Activated T-helper 1 cell treated with anti-CD3 and anti-CD28 coated beads, Interleukin-12 subunit alpha, Interleukin-12 subunit beta, Interleukin-2, Interleukin-4 antibody, amounts not matched to agents 30 ng/mL and 10 ng/mL and 1 ng/mL, durations not matched to agents 14 hours and 24 hours and 36 hours (primary cell): ENCODE data around the gene OR6V1. TPM values are rescaled to one million over a fixed set of nuclear protein-coding genes. Genes with fewer than 3 reads are reported as not detected.

ENCODE experiments used
- DNase-seq: peaks from one replicate; pipeline ENCODE4 v3.0.0; 2021; ENCODE audit warnings: low spot score
- H3K27ac Mint-ChIP-seq: one replicate; pipeline ENCODE4 v1.8.0; 2021; ENCODE audit warnings: mild to moderate bottlenecking, mixed read lengths
- H3K27me3 Mint-ChIP-seq: one replicate; pipeline ENCODE4 v1.8.0; 2022; ENCODE audit warnings: mild to moderate bottlenecking, moderate library complexity, mixed read lengths; ENCODE audit not compliant: insufficient read depth
- H3K36me3 Mint-ChIP-seq: one replicate; pipeline ENCODE4 v1.8.0; 2021; ENCODE audit warnings: low read depth, mixed read lengths
- H3K4me1 Mint-ChIP-seq: one replicate; pipeline ENCODE4 v1.8.0; 2021; ENCODE audit warnings: low read depth, mixed read lengths
- H3K4me3 Mint-ChIP-seq: one replicate; pipeline ENCODE4 v1.8.0; 2021; ENCODE audit warnings: mild to moderate bottlenecking, moderate library complexity, mixed read lengths
- H3K9me3 Mint-ChIP-seq: one replicate; pipeline ENCODE4 v1.8.0; 2021; ENCODE audit warnings: mixed read lengths
- intact Hi-C: fragments of 100-400 bp; cut with micrococcal nuclease; formaldehyde crosslinking; loops from one replicate; pipeline ENCODE4 v1.15.1; 2024
- total RNA-seq: library from RNA; stranded (reverse); gene quantifications from 2 replicates; pipeline ENCODE4 v1.2.3, GENCODE V29; 2022

OR6V1 gene, protein sequence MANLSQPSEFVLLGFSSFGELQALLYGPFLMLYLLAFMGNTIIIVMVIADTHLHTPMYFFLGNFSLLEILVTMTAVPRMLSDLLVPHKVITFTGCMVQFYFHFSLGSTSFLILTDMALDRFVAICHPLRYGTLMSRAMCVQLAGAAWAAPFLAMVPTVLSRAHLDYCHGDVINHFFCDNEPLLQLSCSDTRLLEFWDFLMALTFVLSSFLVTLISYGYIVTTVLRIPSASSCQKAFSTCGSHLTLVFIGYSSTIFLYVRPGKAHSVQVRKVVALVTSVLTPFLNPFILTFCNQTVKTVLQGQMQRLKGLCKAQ
- not detected in 2 replicates for total RNA-seq

DNA sequence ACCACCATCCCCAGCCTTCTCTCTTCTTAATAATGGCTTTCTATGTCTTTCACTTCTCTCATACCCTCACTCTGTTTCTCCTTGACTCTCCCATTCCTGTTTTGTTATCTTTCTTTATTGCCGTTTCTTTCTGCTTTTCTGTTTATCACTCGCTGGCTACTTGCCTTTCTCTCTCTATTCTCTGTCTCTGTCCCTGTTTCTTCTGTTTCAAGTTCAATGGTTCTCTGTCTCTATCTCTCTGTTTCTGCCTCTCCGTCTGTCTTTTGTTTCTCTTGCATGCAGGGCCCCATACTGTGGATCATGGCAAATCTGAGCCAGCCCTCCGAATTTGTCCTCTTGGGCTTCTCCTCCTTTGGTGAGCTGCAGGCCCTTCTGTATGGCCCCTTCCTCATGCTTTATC lies at the start of gene OR6V1:
TSS of gene OR6V1 (plus strand) at position 301 of the 400 bp plus-strand sequence. CDS start at position 301, 0 bp downstream.
- no peak for DNase-seq
- no peaks in the 10 kb centered on the region for H3K36me3 Mint-ChIP-seq
- no peak within 1 kb of the TSS for H3K4me3 Mint-ChIP-seq
- peaks cover 2% of the 10 kb centered on the region for H3K27me3 Mint-ChIP-seq
- intact Hi-C loops = no loop called here
- no peak within 1 kb of the TSS for H3K27ac Mint-ChIP-seq
- H3K9me3 Mint-ChIP-seq = no peaks in the 10 kb centered on the region
- H3K4me1 Mint-ChIP-seq = no peaks in the 10 kb centered on the region

DNA sequence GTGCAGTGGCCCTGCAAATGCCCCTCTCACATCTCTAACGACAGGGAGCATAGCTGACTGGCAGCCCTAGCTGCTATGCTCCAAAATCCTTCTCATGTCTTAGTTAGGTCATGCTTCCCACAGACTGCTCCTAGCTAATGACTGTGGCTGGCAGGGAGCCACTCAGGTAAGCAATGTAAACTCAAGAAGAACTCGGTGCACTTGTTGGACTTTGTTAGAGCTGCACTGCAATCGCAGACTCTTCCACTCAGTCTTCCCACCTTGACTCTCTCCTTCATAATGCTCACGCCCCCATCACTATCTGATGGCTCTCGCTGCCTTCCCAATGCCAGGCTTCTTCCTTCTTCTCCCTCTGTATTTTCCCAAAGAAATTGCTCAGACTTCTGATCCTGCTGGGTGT lies 49.2 kb upstream of the OR6V1 start:
- peak overlapping the region; percentile 80 for H3K4me3 Mint-ChIP-seq
- intact Hi-C loops = loop anchor here (1.0 to 5.0 kb wide), 11 partner anchors 122 to 700 kb away; no protein-coding TSS in a partner anchor
- no peak for DNase-seq
- peaks cover 12% of the 10 kb centered on the region for H3K27me3 Mint-ChIP-seq
- no peaks in the 10 kb centered on the region for H3K36me3 Mint-ChIP-seq
- H3K27ac Mint-ChIP-seq = no peak overlapping the region
- no peaks in the 10 kb centered on the region for H3K9me3 Mint-ChIP-seq
- H3K4me1 Mint-ChIP-seq = peaks cover 9% of the 10 kb centered on the region

DNA sequence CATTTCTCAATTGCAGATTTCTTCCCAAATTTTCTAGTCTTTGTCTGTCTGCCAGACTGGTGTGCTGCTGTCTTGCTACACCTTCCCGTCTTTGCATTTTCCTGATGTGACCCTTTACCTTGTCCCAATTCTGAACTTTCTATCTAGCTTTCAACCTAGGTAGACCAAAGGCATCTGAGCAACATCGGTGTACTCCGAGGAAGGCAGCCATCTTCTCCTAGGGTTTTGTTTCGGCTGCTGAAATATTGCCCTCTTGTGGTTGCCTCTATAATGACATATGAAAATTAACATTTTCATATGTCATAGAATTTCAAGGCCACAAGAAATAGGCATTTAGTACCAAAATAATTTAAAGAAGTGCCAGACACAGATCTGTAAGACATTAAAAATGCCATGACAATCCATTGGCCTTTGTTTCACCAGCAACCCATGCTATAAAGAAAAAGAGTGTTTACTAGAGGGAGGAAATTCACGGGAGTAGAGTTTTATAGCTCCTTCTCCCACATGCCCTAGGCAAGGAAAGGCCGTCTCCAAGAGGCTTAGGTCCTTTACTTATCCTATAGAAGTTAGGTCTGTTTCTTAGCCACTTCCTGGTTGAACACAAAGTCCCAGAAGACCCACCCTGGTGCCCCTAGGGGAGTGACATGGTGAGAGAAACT lies 48.6 kb upstream of the OR6V1 start:
- H3K4me1 Mint-ChIP-seq = peaks cover 9% of the 10 kb centered on the region
- peak; percentile 16 for DNase-seq
- intact Hi-C loops = loop anchor here (1.0 to 5.0 kb wide), 11 partner anchors 122 to 700 kb away; no protein-coding TSS in a partner anchor

DNA sequence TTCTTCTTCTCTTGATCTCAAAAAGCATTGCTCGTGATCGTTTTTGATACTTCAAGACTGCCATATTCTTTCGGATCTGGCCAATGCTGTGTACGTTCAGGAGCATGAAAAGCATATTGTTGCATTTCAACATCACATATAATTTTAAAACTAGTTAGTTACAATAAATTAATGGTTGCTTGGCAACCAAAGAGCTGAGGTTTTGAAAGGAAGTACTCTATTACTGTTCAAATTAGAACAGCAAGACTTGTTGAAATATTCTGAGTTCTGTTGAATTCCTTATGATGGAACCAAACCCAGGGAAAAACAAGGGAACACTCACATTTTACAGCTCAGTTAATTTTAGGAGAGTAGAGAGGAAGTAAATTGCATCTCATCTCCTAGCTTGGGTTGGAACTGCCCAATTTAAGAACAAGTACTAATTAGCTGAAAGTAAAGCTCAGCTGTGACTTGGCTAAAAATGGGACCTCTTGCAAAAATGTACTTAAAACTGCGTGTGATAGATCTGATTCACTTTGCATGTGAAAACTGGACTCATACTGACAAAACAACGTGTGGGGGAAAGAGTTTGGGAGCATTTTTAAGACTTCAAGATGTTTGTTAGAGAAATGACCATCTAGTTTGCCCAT lies 46.4 kb upstream of the OR6V1 start:
- no peaks in the 10 kb centered on the region for H3K9me3 Mint-ChIP-seq
- peaks cover 9% of the 10 kb centered on the region for H3K4me1 Mint-ChIP-seq
- H3K27me3 Mint-ChIP-seq = peaks cover 12% of the 10 kb centered on the region
- DNase-seq = no peak
- no peak overlapping the region for H3K4me3 Mint-ChIP-seq
- no peaks in the 10 kb centered on the region for H3K36me3 Mint-ChIP-seq
- intact Hi-C loops = loop anchor here (5.0 kb wide), 1 partner anchor 1028 kb away; no protein-coding TSS in a partner anchor
- H3K27ac Mint-ChIP-seq = no peak overlapping the region

More for the DNA sequence above, 48.6 kb upstream of the OR6V1 start:
- H3K27me3 Mint-ChIP-seq = peaks cover 12% of the 10 kb centered on the region
- no peaks in the 10 kb centered on the region for H3K9me3 Mint-ChIP-seq
- H3K4me3 Mint-ChIP-seq = peak overlapping the region; percentile 80
- no peak overlapping the region for H3K27ac Mint-ChIP-seq
- no peaks in the 10 kb centered on the region for H3K36me3 Mint-ChIP-seq

DNA sequence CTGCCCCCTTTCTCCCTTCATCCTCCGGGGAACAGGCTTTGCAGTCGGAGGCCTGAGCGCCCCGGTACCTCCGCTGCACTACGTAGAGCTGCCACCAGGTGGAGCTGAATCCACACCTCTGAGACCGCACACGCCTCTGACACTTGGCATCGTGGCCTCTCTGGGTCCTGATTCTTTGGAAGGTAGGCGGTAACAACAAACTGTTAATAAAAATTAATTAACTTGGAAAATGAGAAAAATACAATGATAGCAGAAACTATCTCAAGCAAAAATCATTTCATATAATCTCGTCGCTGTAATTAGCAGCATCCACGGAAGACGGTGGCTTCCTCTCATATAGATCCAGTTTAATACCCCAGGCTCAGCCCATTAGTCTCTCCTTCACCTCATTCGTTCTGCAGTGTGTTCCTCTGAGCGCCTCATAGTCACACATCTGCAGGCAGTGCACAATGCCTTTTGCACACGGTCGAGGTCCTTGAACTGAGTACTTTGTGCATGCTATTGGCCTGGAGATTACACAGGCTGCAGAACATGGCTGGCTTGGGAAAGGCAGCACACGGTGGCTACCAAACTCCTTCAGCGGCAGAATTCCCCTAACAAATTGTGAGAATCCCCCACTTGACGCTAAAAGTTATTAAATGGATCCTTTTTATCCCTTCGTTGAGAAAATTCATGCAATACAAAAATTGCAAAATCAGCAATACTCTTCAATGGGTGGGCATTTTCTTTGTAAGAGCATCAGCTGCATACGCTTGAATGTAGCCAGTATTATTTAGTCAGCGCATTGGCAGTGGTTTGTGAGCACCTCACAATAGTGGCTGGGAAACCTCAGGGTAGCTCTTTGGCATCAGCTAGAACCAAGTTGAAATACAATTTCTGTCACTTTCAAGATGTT lies 43.9 kb upstream of the OR6V1 start:
- peak; percentile 68 for DNase-seq
- no peaks in the 10 kb centered on the region for H3K9me3 Mint-ChIP-seq
- no peaks in the 10 kb centered on the region for H3K36me3 Mint-ChIP-seq
- H3K27ac Mint-ChIP-seq = no peak overlapping the region
- H3K4me1 Mint-ChIP-seq = peaks cover 5% of the 10 kb centered on the region
- peaks cover 12% of the 10 kb centered on the region for H3K27me3 Mint-ChIP-seq
- no peak overlapping the region for H3K4me3 Mint-ChIP-seq
- intact Hi-C loops = loop anchor here (1.0 to 5.0 kb wide), 4 partner anchors 207 to 1031 kb away; partner anchors contain the start of gene ZYX

DNA sequence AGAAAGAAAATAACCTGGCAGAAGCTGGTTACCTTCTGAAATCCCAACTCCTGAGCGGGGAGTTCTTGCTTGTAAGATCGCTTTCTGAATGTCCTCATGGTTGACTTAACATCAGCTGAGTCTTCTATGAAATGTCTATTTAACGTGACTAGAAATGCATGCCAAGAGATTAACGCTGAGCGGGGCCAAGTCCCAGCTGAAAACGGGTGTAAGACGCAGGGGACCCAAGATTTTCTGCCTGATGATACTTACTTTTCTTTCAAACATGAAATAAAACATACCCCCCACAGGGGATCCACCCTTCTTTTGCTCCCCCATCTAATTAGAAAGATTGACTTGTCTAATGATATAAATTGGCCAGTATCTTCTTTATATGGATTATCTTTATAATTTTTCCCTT lies 40.1 kb upstream of the OR6V1 start:
- no peaks in the 10 kb centered on the region for H3K36me3 Mint-ChIP-seq
- H3K4me1 Mint-ChIP-seq = no peaks in the 10 kb centered on the region
- H3K9me3 Mint-ChIP-seq = no peaks in the 10 kb centered on the region
- H3K27me3 Mint-ChIP-seq = peaks cover 4% of the 10 kb centered on the region
- H3K4me3 Mint-ChIP-seq = no peak overlapping the region
- intact Hi-C loops = no loop called here
- no peak overlapping the region for H3K27ac Mint-ChIP-seq
- DNase-seq = no peak

DNA sequence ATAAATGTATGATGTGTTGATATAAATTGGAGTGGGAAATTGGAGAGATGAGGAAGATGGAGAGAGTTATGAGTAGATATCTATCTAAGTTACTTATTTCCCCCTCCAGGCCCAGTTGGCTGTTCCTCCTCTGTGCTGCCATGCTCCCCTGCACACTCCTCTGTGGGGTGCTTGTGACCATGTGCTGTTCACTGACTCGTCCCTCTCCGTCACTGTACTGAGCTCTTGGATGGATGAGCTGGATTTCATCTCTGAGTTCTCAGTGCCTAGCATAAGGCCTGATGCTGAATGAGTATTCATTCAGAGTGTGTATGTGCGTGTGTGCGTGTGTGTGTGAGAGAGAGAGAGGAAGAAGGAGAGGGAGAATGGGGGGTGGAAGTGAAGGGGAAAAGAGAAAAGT lies 39.7 kb upstream of the OR6V1 start:
- no peak for DNase-seq
- Mint-ChIP-seq H3K27ac (no peak overlapping the region), H3K27me3 (peaks cover 4% of the 10 kb centered on the region), H3K9me3 (no peaks in the 10 kb centered on the region), H3K4me1 (no peaks in the 10 kb centered on the region), H3K4me3 (no peak overlapping the region), H3K36me3 (no peaks in the 10 kb centered on the region)
- intact Hi-C loops = no loop called here

DNA sequence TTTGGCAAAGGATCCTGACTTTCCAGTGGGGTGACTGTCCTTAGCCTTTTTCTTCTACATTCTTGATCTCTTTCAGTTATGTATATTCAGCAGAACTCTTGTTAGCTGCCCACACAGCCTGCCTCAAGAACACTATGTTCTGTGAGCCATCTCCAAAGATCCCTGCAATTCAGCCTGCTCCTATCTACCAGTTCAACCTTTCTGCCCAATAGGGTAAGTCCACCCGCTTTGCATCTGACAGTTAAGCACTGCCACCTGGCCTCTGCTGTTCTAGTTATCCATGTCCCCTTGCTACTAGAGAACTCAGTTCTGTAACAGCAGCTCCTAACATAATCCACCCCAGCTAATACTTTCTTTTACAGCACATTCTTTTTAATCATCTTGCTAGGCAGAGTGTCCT lies 38.7 kb upstream of the OR6V1 start:
- Mint-ChIP-seq H3K27me3 (no peaks in the 10 kb centered on the region), H3K9me3 (no peaks in the 10 kb centered on the region), H3K4me3 (no peak overlapping the region), H3K4me1 (no peaks in the 10 kb centered on the region), H3K36me3 (no peaks in the 10 kb centered on the region), H3K27ac (no peak overlapping the region)
- no peak for DNase-seq
- intact Hi-C loops = no loop called here

DNA sequence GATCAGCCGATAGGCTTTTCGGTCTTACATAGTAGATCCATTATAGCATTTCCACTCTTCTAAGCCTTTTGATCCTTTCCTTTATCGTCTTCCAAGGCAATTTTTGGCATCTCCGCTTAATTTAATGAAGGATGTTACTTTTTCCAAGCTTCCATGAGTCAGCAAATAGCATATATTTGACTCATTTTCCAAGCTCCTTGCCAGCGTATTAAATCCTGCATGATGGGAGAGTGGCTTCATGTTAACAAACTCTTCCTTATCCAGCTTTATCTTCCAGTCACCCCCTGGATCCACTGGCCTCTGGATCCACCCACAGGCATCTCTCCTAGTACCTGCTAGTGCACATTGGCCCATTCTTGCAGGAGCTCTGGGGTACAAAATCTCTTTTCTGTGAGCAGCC lies 38.2 kb upstream of the OR6V1 start:
- Mint-ChIP-seq H3K27me3 (peaks cover 3% of the 10 kb centered on the region), H3K4me1 (no peaks in the 10 kb centered on the region), H3K27ac (no peak overlapping the region), H3K36me3 (no peaks in the 10 kb centered on the region), H3K4me3 (no peak overlapping the region), H3K9me3 (no peaks in the 10 kb centered on the region)
- intact Hi-C loops = no loop called here
- DNase-seq = no peak

DNA sequence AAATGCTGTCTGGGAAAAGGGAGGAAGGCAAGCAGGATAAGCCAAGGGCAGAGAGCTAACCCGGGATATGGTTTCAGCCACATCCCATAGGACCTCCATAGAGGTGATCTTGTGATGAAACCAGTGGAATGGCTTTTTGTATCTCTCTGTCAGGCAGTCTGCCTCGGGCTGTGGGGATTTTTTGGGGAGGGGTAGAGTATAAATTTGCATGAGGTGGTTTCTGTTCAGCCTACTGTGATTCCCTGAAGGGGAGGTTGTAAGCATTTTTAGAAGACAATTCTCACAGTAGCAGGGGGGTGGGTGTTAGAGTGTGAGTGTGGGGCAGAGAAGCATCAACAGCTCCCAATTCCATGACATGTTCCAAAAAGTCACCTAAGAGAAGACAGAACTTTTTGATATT lies 37.1 kb upstream of the OR6V1 start:
- H3K9me3 Mint-ChIP-seq = no peaks in the 10 kb centered on the region
- H3K4me1 Mint-ChIP-seq = no peaks in the 10 kb centered on the region
- H3K27me3 Mint-ChIP-seq = peaks cover 9% of the 10 kb centered on the region
- no peaks in the 10 kb centered on the region for H3K36me3 Mint-ChIP-seq
- intact Hi-C loops = no loop called here
- no peak overlapping the region for H3K4me3 Mint-ChIP-seq
- no peak for DNase-seq
- H3K27ac Mint-ChIP-seq = no peak overlapping the region

DNA sequence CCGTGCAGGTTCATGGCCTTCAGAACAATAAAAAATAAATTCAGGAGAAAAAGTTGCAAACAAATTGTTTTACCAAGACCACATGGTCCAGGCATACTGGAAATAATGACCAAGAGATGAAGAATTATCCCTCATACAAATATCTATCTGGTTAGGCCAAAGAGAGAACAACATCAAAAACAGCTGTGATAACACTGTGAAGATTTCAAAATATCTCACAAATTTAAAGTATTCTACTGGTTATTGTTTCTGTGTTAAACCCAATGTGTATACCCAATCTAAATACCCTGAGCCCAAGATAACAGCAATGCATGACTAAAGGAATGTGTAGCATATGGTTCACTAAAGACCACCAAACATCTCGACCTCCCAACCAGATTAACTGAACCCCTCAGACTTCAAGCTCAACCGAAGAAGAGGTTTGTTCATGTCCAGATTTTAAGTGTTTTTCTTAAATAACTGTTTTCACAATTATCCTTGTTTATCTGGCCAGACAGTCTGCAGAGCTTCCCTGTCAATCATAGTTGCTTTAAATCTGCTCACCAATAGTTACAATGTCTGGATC lies 36.1 kb upstream of the OR6V1 start:
- Mint-ChIP-seq H3K36me3 (no peaks in the 10 kb centered on the region), H3K4me3 (no peak overlapping the region), H3K9me3 (no peaks in the 10 kb centered on the region), H3K27ac (no peak overlapping the region), H3K27me3 (peaks cover 10% of the 10 kb centered on the region), H3K4me1 (no peaks in the 10 kb centered on the region)
- intact Hi-C loops = no loop called here
- DNase-seq = no peak

DNA sequence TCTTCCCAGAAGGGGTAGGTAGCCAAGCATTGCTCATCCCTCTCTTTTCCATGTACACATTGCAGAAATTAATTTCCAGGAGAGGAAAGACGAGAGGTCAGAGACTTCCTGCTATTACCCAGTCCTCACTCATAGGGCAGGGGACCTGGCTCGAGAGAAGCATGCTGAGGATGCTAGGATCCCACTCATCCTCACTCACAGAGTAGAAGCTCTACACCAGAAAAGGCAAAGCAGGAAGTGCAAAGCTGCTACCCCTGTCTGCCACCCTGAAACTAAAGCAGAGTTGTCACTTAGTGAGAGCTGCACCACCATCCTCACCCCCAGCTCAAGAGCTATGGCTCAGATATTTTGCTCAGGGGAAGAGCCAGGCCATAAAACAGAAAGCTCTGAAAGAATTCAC lies 35.1 kb upstream of the OR6V1 start:
- no peaks in the 10 kb centered on the region for H3K9me3 Mint-ChIP-seq
- H3K36me3 Mint-ChIP-seq = no peaks in the 10 kb centered on the region
- peaks cover 12% of the 10 kb centered on the region for H3K27me3 Mint-ChIP-seq
- no peak for DNase-seq
- H3K4me3 Mint-ChIP-seq = no peak overlapping the region
- H3K27ac Mint-ChIP-seq = no peak overlapping the region
- no peaks in the 10 kb centered on the region for H3K4me1 Mint-ChIP-seq
- intact Hi-C loops = no loop called here
